WERI-Rb-1 (cell line): ENCODE measurements around the gene RBMXL3.

ENCODE experiments used
- DNase-seq: peaks from one replicate; pipeline ENCODE4 v3.0.0-alpha.2; 2020
- H3K27ac ChIP-seq: fragments of 250-450 bp; sonication (Bioruptor Pico); 2 replicates; pipeline ENCODE4 v1.5.1; 2020; ENCODE audit warnings: mild to moderate bottlenecking, moderate library complexity
- H3K27me3 ChIP-seq: fragments of 250-450 bp; sonication (Bioruptor Pico); 2 replicates; pipeline ENCODE4 v1.5.1; 2021; ENCODE audit warnings: mild to moderate bottlenecking, low read depth, moderate library complexity; ENCODE audit not compliant: insufficient read depth, severe bottlenecking
- H3K36me3 ChIP-seq: fragments of 250-450 bp; sonication (Bioruptor Pico); 2 replicates; pipeline ENCODE4 v1.5.1; 2020; ENCODE audit warnings: mild to moderate bottlenecking, moderate library complexity
- H3K4me3 ChIP-seq: 2 replicates; pipeline ENCODE4 v1.5.1; 2011; ENCODE audit warnings: low read depth, mild to moderate bottlenecking, control low read depth, low read length
- H3K9me3 ChIP-seq: fragments of 250-450 bp; sonication (Bioruptor Pico); 2 replicates; pipeline ENCODE4 v1.5.1; 2021; ENCODE audit warnings: mild to moderate bottlenecking, moderate library complexity; ENCODE audit not compliant: severe bottlenecking
- TF ChIP-seq, protein P1 (sequence below): IDR thresholded peaks from 2 replicates; pipeline ENCODE4 v1.5.1; 2011; ENCODE audit warnings: low read depth, mild to moderate bottlenecking, control low read depth, inconsistent platforms, low read length

RBMXL3 gene

GRCh38 chrX:115229337-115230003, 40.3 kb downstream of the RBMXL3 start:
- Histone ChIP-seq H3K4me3 (no peak overlapping the region), H3K27me3 (peaks cover 9% of the 10 kb centered on the region), H3K36me3 (no peaks in the 10 kb centered on the region; the same call in 1 of the 2 replicates), H3K9me3 (no peaks in the 10 kb centered on the region), H3K27ac (no peak overlapping the region)
- TF ChIP-seq, protein P1, sequence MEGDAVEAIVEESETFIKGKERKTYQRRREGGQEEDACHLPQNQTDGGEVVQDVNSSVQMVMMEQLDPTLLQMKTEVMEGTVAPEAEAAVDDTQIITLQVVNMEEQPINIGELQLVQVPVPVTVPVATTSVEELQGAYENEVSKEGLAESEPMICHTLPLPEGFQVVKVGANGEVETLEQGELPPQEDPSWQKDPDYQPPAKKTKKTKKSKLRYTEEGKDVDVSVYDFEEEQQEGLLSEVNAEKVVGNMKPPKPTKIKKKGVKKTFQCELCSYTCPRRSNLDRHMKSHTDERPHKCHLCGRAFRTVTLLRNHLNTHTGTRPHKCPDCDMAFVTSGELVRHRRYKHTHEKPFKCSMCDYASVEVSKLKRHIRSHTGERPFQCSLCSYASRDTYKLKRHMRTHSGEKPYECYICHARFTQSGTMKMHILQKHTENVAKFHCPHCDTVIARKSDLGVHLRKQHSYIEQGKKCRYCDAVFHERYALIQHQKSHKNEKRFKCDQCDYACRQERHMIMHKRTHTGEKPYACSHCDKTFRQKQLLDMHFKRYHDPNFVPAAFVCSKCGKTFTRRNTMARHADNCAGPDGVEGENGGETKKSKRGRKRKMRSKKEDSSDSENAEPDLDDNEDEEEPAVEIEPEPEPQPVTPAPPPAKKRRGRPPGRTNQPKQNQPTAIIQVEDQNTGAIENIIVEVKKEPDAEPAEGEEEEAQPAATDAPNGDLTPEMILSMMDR, result no peak
- DNase-seq, result no peak

DNA sequence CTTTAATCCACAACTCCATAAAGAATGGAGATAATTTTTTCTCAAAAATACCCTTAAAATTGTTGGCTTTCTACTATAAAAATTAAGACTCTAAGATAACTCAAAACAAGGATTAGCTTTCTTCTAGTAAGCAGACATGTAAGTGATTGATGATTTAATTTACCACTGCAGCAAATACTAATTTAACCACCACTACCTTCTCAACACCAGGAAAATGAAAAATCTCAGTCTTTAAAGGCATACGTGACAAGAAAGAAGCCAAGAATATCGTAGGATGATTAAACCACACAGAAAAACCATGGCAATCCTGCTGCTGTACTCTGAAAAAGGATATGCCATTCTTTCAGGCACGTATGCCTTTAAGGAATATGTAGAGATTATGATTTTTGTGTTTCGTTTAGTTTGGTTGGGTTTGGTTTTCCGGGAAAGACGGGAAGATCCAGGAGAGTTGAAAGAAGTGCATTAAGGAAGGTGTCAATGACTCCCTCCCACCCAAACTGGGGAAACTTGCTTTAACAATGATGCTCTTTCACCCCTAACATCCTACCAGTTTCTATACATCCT, 43.8 kb downstream of the RBMXL3 start:
- H3K36me3 ChIP-seq, result no peaks in the 10 kb centered on the region; the same call in 1 of the 2 replicates
- TF ChIP-seq, protein P1, result no peak
- H3K27ac ChIP-seq, result peak overlapping the region; percentile 62
- H3K27me3 ChIP-seq, result peaks cover 9% of the 10 kb centered on the region
- H3K4me3 ChIP-seq, result peak overlapping the region; percentile 49
- no peaks in the 10 kb centered on the region for H3K9me3 ChIP-seq
- no peak for DNase-seq

GRCh38 chrX:115233497-115234455, 44.6 kb downstream of the RBMXL3 start, which contains the start of gene LRCH2:
Gene LRCH2, minus strand, starts transcription at chrX:115234096. Its CDS starts 55 bp downstream, at chrX:115234041.
- Histone ChIP-seq H3K4me3 (peak within 1 kb of the TSS; percentile 49), H3K27ac (peak within 1 kb of the TSS; percentile 62), H3K27me3 (peaks cover 9% of the 10 kb centered on the region), H3K9me3 (no peaks in the 10 kb centered on the region), H3K36me3 (no peaks in the 10 kb centered on the region; the same call in 1 of the 2 replicates)
- peak; percentile 71 for DNase-seq
- TF ChIP-seq, protein P1, result no peak

- no peak for DNase-seq
- TF ChIP-seq, protein P1, result no peak
- peak overlapping the region; percentile 49 for H3K4me3 ChIP-seq
- H3K27ac ChIP-seq, result peak overlapping the region; percentile 48; the same call in 1 of the 2 replicates
- no peaks in the 10 kb centered on the region; the same call in 1 of the 2 replicates for H3K36me3 ChIP-seq
- H3K27me3 ChIP-seq, result peaks cover 9% of the 10 kb centered on the region
- H3K9me3 ChIP-seq, result no peaks in the 10 kb centered on the region
These were observed 45.3 kb downstream of the RBMXL3 start for GRCh38 chrX:115234461-115234860.

GRCh38 chrX:115236560-115236959, 47.4 kb downstream of the RBMXL3 start:
- Histone ChIP-seq H3K27ac (no peak overlapping the region), H3K4me3 (no peak overlapping the region), H3K27me3 (peaks cover 5% of the 10 kb centered on the region), H3K36me3 (no peaks in the 10 kb centered on the region), H3K9me3 (no peaks in the 10 kb centered on the region)
- no peak for DNase-seq
- TF ChIP-seq, protein P1, result no peak
